ENCODE data around the gene SPHK2.

DNA sequence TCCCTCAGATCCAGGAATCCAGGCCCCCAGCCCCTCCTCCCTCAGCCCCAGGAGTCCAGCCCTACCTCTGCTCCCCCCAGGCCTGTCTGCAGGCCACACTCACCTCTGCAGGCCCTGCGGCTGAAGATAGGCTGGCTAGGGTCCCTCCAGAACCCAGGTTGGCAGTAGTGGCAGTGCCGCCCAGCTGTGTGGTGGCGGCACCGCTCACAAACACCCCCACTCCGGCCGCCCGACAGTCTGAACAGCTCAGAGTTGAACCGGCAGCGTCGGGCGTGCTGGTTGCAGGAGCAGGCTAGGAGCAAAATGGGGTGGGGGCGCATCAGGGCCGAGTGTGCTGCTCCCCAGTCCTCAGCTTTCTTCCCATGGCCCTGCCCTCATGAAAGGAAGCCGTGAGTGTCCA lies 45.2 kb downstream of the SPHK2 start:
- TF ChIP-seq POLR2A (IDR thresholded peaks at IDR 0.05): no peak
- TF ChIP-seq, protein P1, sequence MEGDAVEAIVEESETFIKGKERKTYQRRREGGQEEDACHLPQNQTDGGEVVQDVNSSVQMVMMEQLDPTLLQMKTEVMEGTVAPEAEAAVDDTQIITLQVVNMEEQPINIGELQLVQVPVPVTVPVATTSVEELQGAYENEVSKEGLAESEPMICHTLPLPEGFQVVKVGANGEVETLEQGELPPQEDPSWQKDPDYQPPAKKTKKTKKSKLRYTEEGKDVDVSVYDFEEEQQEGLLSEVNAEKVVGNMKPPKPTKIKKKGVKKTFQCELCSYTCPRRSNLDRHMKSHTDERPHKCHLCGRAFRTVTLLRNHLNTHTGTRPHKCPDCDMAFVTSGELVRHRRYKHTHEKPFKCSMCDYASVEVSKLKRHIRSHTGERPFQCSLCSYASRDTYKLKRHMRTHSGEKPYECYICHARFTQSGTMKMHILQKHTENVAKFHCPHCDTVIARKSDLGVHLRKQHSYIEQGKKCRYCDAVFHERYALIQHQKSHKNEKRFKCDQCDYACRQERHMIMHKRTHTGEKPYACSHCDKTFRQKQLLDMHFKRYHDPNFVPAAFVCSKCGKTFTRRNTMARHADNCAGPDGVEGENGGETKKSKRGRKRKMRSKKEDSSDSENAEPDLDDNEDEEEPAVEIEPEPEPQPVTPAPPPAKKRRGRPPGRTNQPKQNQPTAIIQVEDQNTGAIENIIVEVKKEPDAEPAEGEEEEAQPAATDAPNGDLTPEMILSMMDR (IDR thresholded peaks at IDR 0.05): no peak
